Measurements from ENCODE around the gene PRKCD. TPM values are rescaled to one million over a fixed set of nuclear protein-coding genes. Genes with fewer than 3 reads are reported as not detected.

Gene PRKCD
- total RNA-seq, 1 donor from 2014 or later = 3.9 TPM

DNA sequence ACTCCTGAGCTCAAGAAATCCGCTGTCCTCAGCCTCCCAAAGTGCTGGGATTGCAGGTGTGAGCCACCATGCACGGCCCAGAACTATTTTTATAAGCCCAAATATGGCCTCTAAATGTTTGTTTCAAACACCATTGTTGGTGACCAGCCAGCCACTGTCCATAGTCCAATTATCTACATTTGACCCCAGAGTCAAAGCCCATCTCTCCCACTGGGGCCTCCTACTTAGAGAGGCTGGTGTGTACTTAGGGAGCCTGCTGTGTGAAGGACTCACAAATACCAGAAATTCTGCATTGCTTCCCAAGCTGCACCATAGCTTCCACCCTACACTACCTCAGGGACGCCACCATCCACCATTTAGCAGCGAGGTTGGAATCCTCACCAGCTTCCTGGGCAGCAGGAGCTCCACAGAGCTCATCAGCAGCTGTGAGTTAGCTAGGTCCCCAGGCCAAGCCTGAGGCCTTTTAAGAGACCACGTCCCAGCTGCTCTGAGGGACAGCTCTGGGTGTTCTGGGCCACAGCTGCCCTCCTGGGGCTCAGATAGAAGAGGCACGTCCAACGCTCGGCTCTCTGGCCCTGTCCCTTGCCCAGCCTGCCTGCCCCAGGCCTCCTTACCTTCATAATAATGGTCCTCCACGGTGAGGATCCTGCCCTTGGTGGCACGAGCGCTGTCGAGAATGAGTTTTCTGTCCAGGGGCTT, 65.3 kb downstream of the PRKCD start:
- no peaks in the 10 kb centered on the region for H3K27me3 ChIP-seq (ENCODE audit: control insufficient read depth, insufficient read depth, low read length)
- no peak overlapping the region for H3K4me3 ChIP-seq (ENCODE audit: low read depth, low read length)
- FAIRE-seq = no peak
- no peak for DNase-seq (ENCODE audit: low read depth)
- TF ChIP-seq CTCF (IDR thresholded peaks at IDR 0.05; ENCODE audit: insufficient read depth, low read length, severe bottlenecking) = no peak
- peaks cover 58% of the 10 kb centered on the region for H3K36me3 ChIP-seq (ENCODE audit: control insufficient read depth, insufficient read depth, low read length)

DNA sequence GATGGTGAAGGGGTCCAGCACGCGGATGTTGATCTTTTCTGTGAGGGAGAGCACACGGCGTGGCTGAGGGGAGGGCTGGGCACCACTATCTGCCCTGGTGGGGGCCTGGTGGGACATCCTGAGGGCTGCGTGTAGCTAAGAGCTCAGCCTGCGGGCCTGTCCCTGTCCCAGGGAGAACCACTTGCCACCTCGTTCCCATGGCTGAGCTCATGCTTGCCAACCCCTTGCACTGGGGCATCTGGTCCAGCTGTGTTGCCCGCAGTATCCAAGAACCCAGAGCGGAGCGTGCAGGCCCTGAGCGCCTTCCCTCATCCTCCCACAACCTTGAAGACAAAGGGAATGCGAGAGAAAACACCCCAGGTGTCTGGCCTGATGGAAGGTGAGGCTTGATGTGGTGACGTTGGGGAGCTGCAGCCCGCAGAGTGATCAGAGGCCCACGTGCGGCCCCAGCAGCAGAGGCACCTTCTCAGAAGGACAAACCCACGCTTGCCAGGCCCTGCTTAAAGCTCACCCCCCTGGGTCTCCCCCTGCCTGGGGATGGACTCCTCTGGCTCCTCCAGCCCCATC, 65.9 kb downstream of the PRKCD start:
- DNase-seq (ENCODE audit: low read depth) (no peak), FAIRE-seq (no peak)
- no peak for TF ChIP-seq CTCF (IDR thresholded peaks at IDR 0.05; ENCODE audit: insufficient read depth, low read length, severe bottlenecking)
- H3K27me3 ChIP-seq (ENCODE audit: control insufficient read depth, insufficient read depth, low read length) = no peaks in the 10 kb centered on the region
- no peak overlapping the region for H3K4me3 ChIP-seq (ENCODE audit: low read depth, low read length)
- H3K36me3 ChIP-seq (ENCODE audit: control insufficient read depth, insufficient read depth, low read length) = peaks cover 65% of the 10 kb centered on the region

DNA sequence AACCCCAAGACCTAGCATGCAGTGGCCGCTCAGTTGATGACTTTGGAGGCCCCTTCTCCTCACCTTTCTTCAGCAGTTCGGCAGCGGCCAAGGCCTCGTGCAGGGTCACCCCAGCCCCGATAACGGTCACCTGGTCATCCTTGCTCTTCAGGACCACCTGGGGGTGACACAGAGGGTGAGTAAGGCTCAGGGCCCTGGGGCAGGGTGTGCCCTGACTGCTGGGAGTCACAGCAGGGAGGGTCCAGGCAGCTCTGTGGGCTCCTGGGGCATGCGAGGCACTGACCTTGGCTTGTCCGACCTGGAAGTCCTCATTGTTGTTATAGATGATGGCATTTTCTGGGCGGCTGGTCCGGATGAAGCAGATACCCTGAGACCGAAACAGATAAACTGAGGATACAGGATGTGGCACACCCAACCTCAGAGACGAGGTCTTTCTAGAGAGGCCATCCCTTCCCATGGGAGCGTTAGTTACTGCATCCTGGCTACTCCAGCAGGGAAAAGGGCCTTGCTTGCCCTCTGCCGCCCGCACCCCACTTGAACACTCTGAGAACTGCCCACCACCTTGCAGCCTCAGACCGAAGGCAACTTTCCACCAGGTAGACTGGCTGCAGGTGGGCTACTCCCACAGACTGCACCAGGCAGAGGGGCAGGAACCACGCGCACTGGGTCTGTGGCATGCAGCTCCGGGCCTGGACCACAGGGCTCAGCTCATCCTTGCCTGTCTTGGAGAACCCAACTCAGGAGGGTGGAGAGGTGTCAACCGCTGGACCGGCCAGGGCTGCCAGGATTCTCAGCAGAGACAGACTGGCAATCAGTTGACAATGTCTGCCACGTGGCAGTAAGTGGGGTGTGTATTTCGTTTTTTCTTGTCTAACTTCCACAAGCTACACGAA, 67.2 kb downstream of the PRKCD start:
- FAIRE-seq (no peak), DNase-seq (ENCODE audit: low read depth) (no peak)
- no peak for TF ChIP-seq CTCF (IDR thresholded peaks at IDR 0.05; ENCODE audit: insufficient read depth, low read length, severe bottlenecking)
- peaks cover 77% of the 10 kb centered on the region for H3K36me3 ChIP-seq (ENCODE audit: control insufficient read depth, insufficient read depth, low read length)
- no peaks in the 10 kb centered on the region for H3K27me3 ChIP-seq (ENCODE audit: control insufficient read depth, insufficient read depth, low read length)
- H3K4me3 ChIP-seq (ENCODE audit: low read depth, low read length) = no peak overlapping the region

GRCh38 chr3:53229171-53229570, 68.2 kb downstream of the PRKCD start:
- no peak for TF ChIP-seq CTCF (IDR thresholded peaks at IDR 0.05; ENCODE audit: insufficient read depth, low read length, severe bottlenecking)
- Histone ChIP-seq H3K4me3 (ENCODE audit: low read depth, low read length) (no peak overlapping the region), H3K27me3 (ENCODE audit: control insufficient read depth, insufficient read depth, low read length) (no peaks in the 10 kb centered on the region), H3K36me3 (ENCODE audit: control insufficient read depth, insufficient read depth, low read length) (peaks cover 84% of the 10 kb centered on the region)
- no peak for DNase-seq (ENCODE audit: low read depth)
- no peak for FAIRE-seq

DNA sequence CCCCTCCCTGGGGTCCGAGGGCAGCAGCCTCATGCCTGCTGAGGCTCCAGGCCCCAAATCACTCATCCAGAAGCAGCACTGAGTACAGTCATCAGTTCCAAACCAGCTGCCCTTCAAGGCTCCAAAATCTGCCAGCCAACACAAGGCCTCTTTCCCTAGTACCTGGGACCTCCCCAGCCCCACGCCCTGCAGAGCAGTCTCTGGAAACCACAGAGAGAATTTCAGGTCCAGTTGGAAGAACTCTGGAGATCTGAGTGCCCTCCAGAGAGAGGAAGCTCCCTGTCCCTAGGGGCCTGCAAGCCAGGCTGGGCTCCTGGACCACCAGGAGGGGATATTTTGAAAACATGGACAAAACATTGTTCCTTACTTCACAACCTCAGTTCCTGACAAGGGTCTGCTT, 68.6 kb downstream of the PRKCD start:
- FAIRE-seq (no peak), DNase-seq (ENCODE audit: low read depth) (no peak)
- no peak for TF ChIP-seq CTCF (IDR thresholded peaks at IDR 0.05; ENCODE audit: insufficient read depth, low read length, severe bottlenecking)
- no peak overlapping the region for H3K4me3 ChIP-seq (ENCODE audit: low read depth, low read length)
- H3K36me3 ChIP-seq (ENCODE audit: control insufficient read depth, insufficient read depth, low read length) = peaks cover 87% of the 10 kb centered on the region
- H3K27me3 ChIP-seq (ENCODE audit: control insufficient read depth, insufficient read depth, low read length) = no peaks in the 10 kb centered on the region

Measured in bronchial epithelial cell (primary cell).